ENCODE data around the gene UCMA.

- TF ChIP-seq POLR2AphosphoS5 (IDR thresholded peaks at IDR 0.05), result no peak
- no peak for TF ChIP-seq POLR2A (IDR thresholded peaks at IDR 0.05)
Observed at GRCh38 chr10:13222151-13222550, 12.0 kb downstream of the UCMA start.

All from spleen (tissue), 3 donors.